HEK293 (cell line): Measurements from ENCODE around the gene SCAF4.

Experiments
- BCL11B ChIP-seq: fragments of 450-650 bp; formaldehyde crosslinking; IDR thresholded peaks from 2 replicates; pipeline ENCODE4 v1.5.1; 2016; ENCODE audit warnings: low read depth, missing biosample characterization, missing genetic modification characterization
- CTCF ChIP-seq: fragments of 450-650 bp; formaldehyde crosslinking; IDR thresholded peaks from 2 replicates; pipeline ENCODE4 v1.5.1; 2016; ENCODE audit warnings: missing biosample characterization, missing genetic modification characterization
- GLIS2 ChIP-seq: fragments of 450-650 bp; formaldehyde crosslinking; IDR thresholded peaks from 2 replicates; pipeline ENCODE4 v1.5.1; 2016; ENCODE audit warnings: missing biosample characterization, missing genetic modification characterization
- KLF1 ChIP-seq: fragments of 450-650 bp; formaldehyde crosslinking; IDR thresholded peaks from 2 replicates; pipeline ENCODE4 v1.5.1; 2016; ENCODE audit warnings: missing biosample characterization, missing genetic modification characterization
- KLF17 ChIP-seq: fragments of 450-650 bp; formaldehyde crosslinking; IDR thresholded peaks from 2 replicates; pipeline ENCODE4 v1.5.1; 2016; ENCODE audit warnings: missing biosample characterization, missing genetic modification characterization
- KLF8 ChIP-seq: fragments of 450-650 bp; formaldehyde crosslinking; IDR thresholded peaks from 2 replicates; pipeline ENCODE4 v1.5.1; 2016; ENCODE audit warnings: missing biosample characterization, missing genetic modification characterization
- PATZ1 ChIP-seq: fragments of 450-650 bp; formaldehyde crosslinking; IDR thresholded peaks from 2 replicates; pipeline ENCODE4 v1.5.1; 2016; ENCODE audit warnings: missing biosample characterization, missing genetic modification characterization
- PRDM4 ChIP-seq: fragments of 450-650 bp; formaldehyde crosslinking; IDR thresholded peaks from 2 replicates; pipeline ENCODE4 v1.5.1; 2017; ENCODE audit warnings: missing biosample characterization, missing genetic modification characterization
- SP3 ChIP-seq: fragments of 450-650 bp; formaldehyde crosslinking; IDR thresholded peaks from 2 replicates; pipeline ENCODE4 v1.5.1; 2016; ENCODE audit warnings: missing biosample characterization, missing genetic modification characterization
- TRIM28 ChIP-seq: IDR thresholded peaks from 2 replicates; pipeline ENCODE4 v1.6.1; 2011; ENCODE audit warnings: low read length, control low read depth, borderline replicate concordance
- YY1 ChIP-seq: fragments of 450-650 bp; formaldehyde crosslinking; IDR thresholded peaks from 2 replicates; pipeline ENCODE4 v1.5.1; 2018; ENCODE audit warnings: missing biosample characterization, missing genetic modification characterization
- ZBTB1 ChIP-seq: fragments of 450-650 bp; formaldehyde crosslinking; IDR thresholded peaks from 2 replicates; pipeline ENCODE4 v1.5.1; 2016; ENCODE audit warnings: missing biosample characterization, missing genetic modification characterization
- ZBTB21 ChIP-seq: fragments of 450-650 bp; formaldehyde crosslinking; IDR thresholded peaks from 2 replicates; pipeline ENCODE4 v1.5.1; 2017; ENCODE audit warnings: missing biosample characterization, missing genetic modification characterization
- ZFP41 ChIP-seq: fragments of 450-650 bp; formaldehyde crosslinking; IDR thresholded peaks from 2 replicates; pipeline ENCODE4 v1.5.1; 2016; ENCODE audit warnings: missing biosample characterization, missing genetic modification characterization, borderline replicate concordance
- ZIC2 ChIP-seq: fragments of 450-650 bp; formaldehyde crosslinking; IDR thresholded peaks from 2 replicates; pipeline ENCODE4 v1.5.1; 2016; ENCODE audit warnings: missing biosample characterization, missing genetic modification characterization
- ZNF133 ChIP-seq: fragments of 450-650 bp; formaldehyde crosslinking; IDR thresholded peaks from 2 replicates; pipeline ENCODE4 v1.5.1; 2016; ENCODE audit warnings: missing biosample characterization, missing genetic modification characterization
- ZNF146 ChIP-seq: fragments of 450-650 bp; formaldehyde crosslinking; IDR thresholded peaks from 2 replicates; pipeline ENCODE4 v1.5.1; 2016; ENCODE audit warnings: missing biosample characterization, missing genetic modification characterization
- ZNF155 ChIP-seq: fragments of 450-650 bp; formaldehyde crosslinking; IDR thresholded peaks from 2 replicates; pipeline ENCODE4 v1.5.1; 2016; ENCODE audit warnings: missing biosample characterization, missing genetic modification characterization
- ZNF174 ChIP-seq: fragments of 450-650 bp; formaldehyde crosslinking; IDR thresholded peaks from 2 replicates; pipeline ENCODE4 v1.5.0; 2017; ENCODE audit warnings: missing biosample characterization, mild to moderate bottlenecking, missing genetic modification characterization
- ZNF23 ChIP-seq: fragments of 450-650 bp; formaldehyde crosslinking; IDR thresholded peaks from 2 replicates; pipeline ENCODE4 v1.5.1; 2016; ENCODE audit warnings: missing biosample characterization, missing genetic modification characterization, borderline replicate concordance
- ZNF354C ChIP-seq: fragments of 450-650 bp; formaldehyde crosslinking; IDR thresholded peaks from 2 replicates; pipeline ENCODE4 v1.5.1; 2016; ENCODE audit warnings: missing biosample characterization, missing genetic modification characterization, low read depth, borderline replicate concordance
- ZNF510 ChIP-seq: fragments of 450-650 bp; formaldehyde crosslinking; IDR thresholded peaks from 2 replicates; pipeline ENCODE4 v1.5.1; 2018; ENCODE audit warnings: mild to moderate bottlenecking, missing genetic modification characterization, missing biosample characterization; ENCODE audit not compliant: insufficient replicate concordance
- ZNF658 ChIP-seq: fragments of 450-650 bp; formaldehyde crosslinking; IDR thresholded peaks from 2 replicates; pipeline ENCODE4; 2016; ENCODE audit warnings: missing biosample characterization, missing genetic modification characterization
- ZNF677 ChIP-seq: fragments of 450-650 bp; IDR thresholded peaks from 2 replicates; pipeline ENCODE4 v1.5.0; 2018; ENCODE audit warnings: missing biosample characterization, mild to moderate bottlenecking, missing genetic modification characterization, moderate library complexity
- ZNF777 ChIP-seq: fragments of 450-650 bp; formaldehyde crosslinking; IDR thresholded peaks from 2 replicates; pipeline ENCODE4 v1.5.1; 2017; ENCODE audit warnings: missing biosample characterization, missing genetic modification characterization, borderline replicate concordance
- ZSCAN16 ChIP-seq: fragments of 450-650 bp; formaldehyde crosslinking; IDR thresholded peaks from 2 replicates; pipeline ENCODE4 v1.5.1; 2016; ENCODE audit warnings: missing biosample characterization, missing genetic modification characterization
- TF ChIP-seq, protein P1 (sequence below): fragments of 450-650 bp; formaldehyde crosslinking; IDR thresholded peaks from 2 replicates; pipeline ENCODE4 v1.5.1; 2016; ENCODE audit warnings: missing biosample characterization, missing genetic modification characterization
- TF ChIP-seq, protein P2 (sequence below): fragments of 450-650 bp; formaldehyde crosslinking; IDR thresholded peaks from 2 replicates; pipeline ENCODE4 v1.5.1; 2016; ENCODE audit warnings: missing biosample characterization, missing genetic modification characterization

Gene SCAF4

GRCh38 chr21:31659536-31660258, 72.2 kb downstream of the SCAF4 start, which contains the start of gene SOD1 (continued):
- TF ChIP-seq ZFP41 = 0 out of 2 replicates have a peak, but pooled peaks have one; percentile 66
- peak; percentile 73 for TF ChIP-seq ZIC2 (tag by site-specific recombination)
- TF ChIP-seq ZNF510 (tag by site-specific recombination) = no peak
- TF ChIP-seq, protein P1, sequence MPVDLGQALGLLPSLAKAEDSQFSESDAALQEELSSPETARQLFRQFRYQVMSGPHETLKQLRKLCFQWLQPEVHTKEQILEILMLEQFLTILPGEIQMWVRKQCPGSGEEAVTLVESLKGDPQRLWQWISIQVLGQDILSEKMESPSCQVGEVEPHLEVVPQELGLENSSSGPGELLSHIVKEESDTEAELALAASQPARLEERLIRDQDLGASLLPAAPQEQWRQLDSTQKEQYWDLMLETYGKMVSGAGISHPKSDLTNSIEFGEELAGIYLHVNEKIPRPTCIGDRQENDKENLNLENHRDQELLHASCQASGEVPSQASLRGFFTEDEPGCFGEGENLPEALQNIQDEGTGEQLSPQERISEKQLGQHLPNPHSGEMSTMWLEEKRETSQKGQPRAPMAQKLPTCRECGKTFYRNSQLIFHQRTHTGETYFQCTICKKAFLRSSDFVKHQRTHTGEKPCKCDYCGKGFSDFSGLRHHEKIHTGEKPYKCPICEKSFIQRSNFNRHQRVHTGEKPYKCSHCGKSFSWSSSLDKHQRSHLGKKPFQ (tag by site-specific recombination) = no peak
- TF ChIP-seq ZNF658 (tag by site-specific recombination) = no peak
- no peak for TF ChIP-seq ZNF155 (tag by site-specific recombination)
- TF ChIP-seq ZNF354C = no peak
- TF ChIP-seq ZBTB21 (tag by site-specific recombination) = no peak
- no peak; the same call in 1 of the 2 replicates for TF ChIP-seq CTCF (tag by site-specific recombination)
- TF ChIP-seq ZNF133 (tag by site-specific recombination) = no peak
- no peak for TF ChIP-seq ZNF146
- no peak for TF ChIP-seq TRIM28
- TF ChIP-seq ZNF677 = 0 out of 2 replicates have a peak, but pooled peaks have one; percentile 17
- peak; percentile 36 for TF ChIP-seq KLF1
- TF ChIP-seq ZNF23 (tag by site-specific recombination) = no peak
- TF ChIP-seq KLF17 (tag by site-specific recombination) = peak; percentile 95
- no peak for TF ChIP-seq ZBTB1
- TF ChIP-seq GLIS2 (tag by site-specific recombination) = peak; percentile 89
- no peak for TF ChIP-seq ZNF174 (tag by site-specific recombination)
- no peak for TF ChIP-seq PRDM4
- no peak for TF ChIP-seq BCL11B (tag by site-specific recombination)
- peak; percentile 90; the same call in 1 of the 2 replicates for TF ChIP-seq SP3 (tag by site-specific recombination)
- TF ChIP-seq YY1 = peak; percentile 78
- no peak for TF ChIP-seq ZNF777 (tag by site-specific recombination)
- TF ChIP-seq, protein P2, sequence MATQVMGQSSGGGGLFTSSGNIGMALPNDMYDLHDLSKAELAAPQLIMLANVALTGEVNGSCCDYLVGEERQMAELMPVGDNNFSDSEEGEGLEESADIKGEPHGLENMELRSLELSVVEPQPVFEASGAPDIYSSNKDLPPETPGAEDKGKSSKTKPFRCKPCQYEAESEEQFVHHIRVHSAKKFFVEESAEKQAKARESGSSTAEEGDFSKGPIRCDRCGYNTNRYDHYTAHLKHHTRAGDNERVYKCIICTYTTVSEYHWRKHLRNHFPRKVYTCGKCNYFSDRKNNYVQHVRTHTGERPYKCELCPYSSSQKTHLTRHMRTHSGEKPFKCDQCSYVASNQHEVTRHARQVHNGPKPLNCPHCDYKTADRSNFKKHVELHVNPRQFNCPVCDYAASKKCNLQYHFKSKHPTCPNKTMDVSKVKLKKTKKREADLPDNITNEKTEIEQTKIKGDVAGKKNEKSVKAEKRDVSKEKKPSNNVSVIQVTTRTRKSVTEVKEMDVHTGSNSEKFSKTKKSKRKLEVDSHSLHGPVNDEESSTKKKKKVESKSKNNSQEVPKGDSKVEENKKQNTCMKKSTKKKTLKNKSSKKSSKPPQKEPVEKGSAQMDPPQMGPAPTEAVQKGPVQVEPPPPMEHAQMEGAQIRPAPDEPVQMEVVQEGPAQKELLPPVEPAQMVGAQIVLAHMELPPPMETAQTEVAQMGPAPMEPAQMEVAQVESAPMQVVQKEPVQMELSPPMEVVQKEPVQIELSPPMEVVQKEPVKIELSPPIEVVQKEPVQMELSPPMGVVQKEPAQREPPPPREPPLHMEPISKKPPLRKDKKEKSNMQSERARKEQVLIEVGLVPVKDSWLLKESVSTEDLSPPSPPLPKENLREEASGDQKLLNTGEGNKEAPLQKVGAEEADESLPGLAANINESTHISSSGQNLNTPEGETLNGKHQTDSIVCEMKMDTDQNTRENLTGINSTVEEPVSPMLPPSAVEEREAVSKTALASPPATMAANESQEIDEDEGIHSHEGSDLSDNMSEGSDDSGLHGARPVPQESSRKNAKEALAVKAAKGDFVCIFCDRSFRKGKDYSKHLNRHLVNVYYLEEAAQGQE (tag by site-specific recombination) = peak; percentile 23; the same call in 1 of the 2 replicates
- peak; percentile 63 for TF ChIP-seq PATZ1
- TF ChIP-seq KLF8 (tag by site-specific recombination) = peak; percentile 94
- no peak for TF ChIP-seq ZSCAN16 (tag by site-specific recombination)
